ENCODE results near the gene LONRF3.

- no peak for TF ChIP-seq CTCF (IDR thresholded peaks at IDR 0.05)
- TF ChIP-seq POLR2A (IDR thresholded peaks at IDR 0.05) = no peak
- TF ChIP-seq POLR2AphosphoS5 (IDR thresholded peaks at IDR 0.05) = no peak
Observed at GRCh38 chrX:119063428-119063827, 89.0 kb downstream of the LONRF3 start.
